RWPE2 (cell line): ENCODE measurements around the gene TWNK.

Source experiments
- ATAC-seq: fragments of 200-7000 bp; cut with Tn5 transposase; 3 replicates; pipeline ENCODE4 v1.9.1; 2021; ENCODE audit warnings: low read depth
- DNase-seq: peaks from one replicate; pipeline ENCODE4 v3.0.0-alpha.2; 2020; ENCODE audit warnings: low spot score
- H3K27ac ChIP-seq: fragments of 450-650 bp; 2 replicates; pipeline ENCODE4 v1.5.1; 2017; ENCODE audit warnings: mild to moderate bottlenecking; ENCODE audit not compliant: poor library complexity, severe bottlenecking
- H3K27me3 ChIP-seq: fragments of 250-450 bp; sonication (Bioruptor Pico); 2 replicates; pipeline ENCODE4 v1.5.1; 2021; ENCODE audit warnings: mild to moderate bottlenecking, moderate library complexity; ENCODE audit not compliant: insufficient read depth, poor library complexity, severe bottlenecking
- H3K36me3 ChIP-seq: fragments of 250-450 bp; sonication (Bioruptor Pico); 2 replicates; pipeline ENCODE4 v1.5.1; 2020; ENCODE audit warnings: low read depth, mild to moderate bottlenecking, moderate library complexity
- H3K4me1 ChIP-seq: fragments of 250-450 bp; sonication (Bioruptor Pico); 2 replicates; pipeline ENCODE4 v1.5.1; 2021; ENCODE audit warnings: mild to moderate bottlenecking, moderate library complexity; ENCODE audit not compliant: insufficient read depth, poor library complexity, severe bottlenecking
- H3K4me3 ChIP-seq: fragments of 250-450 bp; sonication (Bioruptor Pico); 2 replicates; pipeline ENCODE4 v1.5.1; 2021; ENCODE audit warnings: mild to moderate bottlenecking, moderate library complexity; ENCODE audit not compliant: severe bottlenecking
- H3K9me3 ChIP-seq: fragments of 250-450 bp; sonication (Bioruptor Pico); 2 replicates; pipeline ENCODE4 v1.5.1; 2021; ENCODE audit warnings: mild to moderate bottlenecking, moderate library complexity; ENCODE audit not compliant: severe bottlenecking
- CTCF ChIP-seq: fragments of 450-650 bp; IDR thresholded peaks from one replicate; pipeline ENCODE4 v1.5.1; 2017; ENCODE audit warnings: mild to moderate bottlenecking, moderate library complexity; ENCODE audit not compliant: poor library complexity, severe bottlenecking

Gene TWNK

GRCh38 chr10:101006593-101007098 is 19.3 kb downstream of the TWNK start:
- Histone ChIP-seq H3K27me3 (no peaks in the 10 kb centered on the region), H3K27ac (no peak overlapping the region), H3K9me3 (no peaks in the 10 kb centered on the region), H3K36me3 (peaks cover 39% of the 10 kb centered on the region), H3K4me3 (no peak overlapping the region), H3K4me1 (no peaks in the 10 kb centered on the region)
- DNase-seq (no peak), ATAC-seq (no peak)
- no peak for TF ChIP-seq CTCF

GRCh38 chr10:101007099-101007711 is 19.9 kb downstream of the TWNK start:
- no peak for TF ChIP-seq CTCF
- Histone ChIP-seq H3K27ac (no peak overlapping the region), H3K4me3 (no peak overlapping the region), H3K36me3 (peaks cover 39% of the 10 kb centered on the region), H3K9me3 (no peaks in the 10 kb centered on the region), H3K4me1 (no peaks in the 10 kb centered on the region), H3K27me3 (no peaks in the 10 kb centered on the region)
- ATAC-seq (no peak), DNase-seq (no peak)

- DNase-seq = no peak
- no peaks in the 10 kb centered on the region for H3K27me3 ChIP-seq
- TF ChIP-seq CTCF = no peak
- peaks cover 32% of the 10 kb centered on the region for H3K36me3 ChIP-seq
- ATAC-seq = no peak
- no peak overlapping the region for H3K4me3 ChIP-seq
- H3K4me1 ChIP-seq = peaks cover 2% of the 10 kb centered on the region
- no peak overlapping the region for H3K27ac ChIP-seq
- H3K9me3 ChIP-seq = no peaks in the 10 kb centered on the region
These were observed 20.8 kb downstream of the TWNK start for GRCh38 chr10:101007915-101008822.

GRCh38 chr10:101008823-101009423 is 21.6 kb downstream of the TWNK start:
- no peaks in the 10 kb centered on the region for H3K27me3 ChIP-seq
- ATAC-seq = no peak
- no peak overlapping the region for H3K27ac ChIP-seq
- H3K9me3 ChIP-seq = no peaks in the 10 kb centered on the region
- peaks cover 25% of the 10 kb centered on the region for H3K36me3 ChIP-seq
- TF ChIP-seq CTCF = no peak
- peaks cover 4% of the 10 kb centered on the region for H3K4me1 ChIP-seq
- no peak overlapping the region for H3K4me3 ChIP-seq
- no peak for DNase-seq
